ENCODE data around the gene DNA2. TPM values are rescaled to one million over a fixed set of nuclear protein-coding genes. Genes with fewer than 3 reads are reported as not detected.
A peak's percentile ranks its signal among the peaks of the same experiment; 100 is the strongest.
"Not testable (repeated sequence)": the region's sequence is repeated elsewhere in the genome, so short reads cannot be mapped to it uniquely, and the experiment has no call there.

DNA2 gene, protein sequence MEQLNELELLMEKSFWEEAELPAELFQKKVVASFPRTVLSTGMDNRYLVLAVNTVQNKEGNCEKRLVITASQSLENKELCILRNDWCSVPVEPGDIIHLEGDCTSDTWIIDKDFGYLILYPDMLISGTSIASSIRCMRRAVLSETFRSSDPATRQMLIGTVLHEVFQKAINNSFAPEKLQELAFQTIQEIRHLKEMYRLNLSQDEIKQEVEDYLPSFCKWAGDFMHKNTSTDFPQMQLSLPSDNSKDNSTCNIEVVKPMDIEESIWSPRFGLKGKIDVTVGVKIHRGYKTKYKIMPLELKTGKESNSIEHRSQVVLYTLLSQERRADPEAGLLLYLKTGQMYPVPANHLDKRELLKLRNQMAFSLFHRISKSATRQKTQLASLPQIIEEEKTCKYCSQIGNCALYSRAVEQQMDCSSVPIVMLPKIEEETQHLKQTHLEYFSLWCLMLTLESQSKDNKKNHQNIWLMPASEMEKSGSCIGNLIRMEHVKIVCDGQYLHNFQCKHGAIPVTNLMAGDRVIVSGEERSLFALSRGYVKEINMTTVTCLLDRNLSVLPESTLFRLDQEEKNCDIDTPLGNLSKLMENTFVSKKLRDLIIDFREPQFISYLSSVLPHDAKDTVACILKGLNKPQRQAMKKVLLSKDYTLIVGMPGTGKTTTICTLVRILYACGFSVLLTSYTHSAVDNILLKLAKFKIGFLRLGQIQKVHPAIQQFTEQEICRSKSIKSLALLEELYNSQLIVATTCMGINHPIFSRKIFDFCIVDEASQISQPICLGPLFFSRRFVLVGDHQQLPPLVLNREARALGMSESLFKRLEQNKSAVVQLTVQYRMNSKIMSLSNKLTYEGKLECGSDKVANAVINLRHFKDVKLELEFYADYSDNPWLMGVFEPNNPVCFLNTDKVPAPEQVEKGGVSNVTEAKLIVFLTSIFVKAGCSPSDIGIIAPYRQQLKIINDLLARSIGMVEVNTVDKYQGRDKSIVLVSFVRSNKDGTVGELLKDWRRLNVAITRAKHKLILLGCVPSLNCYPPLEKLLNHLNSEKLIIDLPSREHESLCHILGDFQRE
- total RNA-seq (2021; ENCODE audit: unreplicated experiment) (29.0 TPM), Bru-seq, nascent RNA (percentile 84 among the genes with signal in this experiment), BruChase-seq, experiment 1, labeled RNA remaining after a 2-hour chase (percentile 91 among the genes with signal in this experiment), BruChase-seq, experiment 2, labeled RNA remaining after a 6-hour chase (percentile 89 among the genes with signal in this experiment)
- 6.6 TPM for polyA plus RNA-seq (2012; ENCODE audit: insufficient read length)
- long read RNA-seq, partial matches to known transcripts, result 10 of 34 reads
- long read RNA-seq, other reads (novel, unspliced or antisense), result 24 of 34 reads

DNA sequence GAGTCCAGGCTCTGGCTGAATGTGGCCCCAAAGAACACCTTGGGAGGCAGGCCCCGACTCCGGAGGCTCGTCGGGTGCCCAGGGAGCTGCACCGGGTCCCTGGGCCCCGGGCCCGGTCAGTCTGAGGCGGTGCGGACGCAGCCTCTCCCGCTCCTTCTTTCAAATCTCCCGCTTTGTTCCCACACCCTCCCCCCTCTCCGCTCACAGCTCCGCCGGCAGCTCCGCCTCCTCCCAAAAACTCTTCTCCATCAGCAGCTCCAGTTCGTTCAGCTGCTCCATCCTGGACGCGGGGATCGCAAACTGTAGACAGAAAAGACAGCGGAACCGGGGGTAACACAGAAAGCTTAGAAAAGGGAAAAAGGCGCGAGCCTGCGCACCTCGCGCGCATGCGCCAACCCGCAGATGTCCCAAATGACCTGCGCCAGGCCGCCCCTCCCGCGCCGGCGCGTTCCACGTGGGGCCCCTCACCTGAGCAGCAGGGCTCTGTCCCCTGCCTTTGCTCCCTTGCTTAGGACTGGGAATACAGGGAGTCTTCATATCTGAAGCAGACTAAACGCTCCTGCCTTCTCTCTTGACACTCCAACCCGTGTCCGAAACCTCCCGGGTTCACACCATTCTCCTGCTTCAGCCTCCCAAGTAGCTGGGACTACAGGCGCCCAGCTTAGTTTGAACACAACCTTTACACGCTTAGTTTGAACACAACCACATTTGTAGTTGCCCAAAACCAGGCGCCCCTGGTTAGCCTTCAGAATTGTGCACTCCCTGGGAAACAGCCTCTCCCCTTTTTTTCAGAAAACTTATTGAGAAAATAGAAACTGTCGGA lies at the start of gene DNA2:
Gene DNA2, minus strand, starts transcription at position 388 of the 823 bp plus-strand sequence. Its CDS starts 109 bp downstream, at position 279.
- Histone ChIP-seq H3K27ac (ENCODE audit: low read length) (peak within 1 kb of the TSS; percentile 96), H3K4me1 (ENCODE audit: control insufficient read depth, insufficient read depth, low read length) (peaks cover 10% of the 10 kb centered on the region; the same call in 1 of the 2 replicates), H3K27me3 (ENCODE audit: control insufficient read depth, insufficient read depth, low read length) (no peaks in the 10 kb centered on the region), H3K4me3 (ENCODE audit: low read depth in 2 of 2, low read length in 2 of 2) (peak within 1 kb of the TSS; percentile 76 to 97), H3K36me3 (ENCODE audit: control insufficient read depth, insufficient read depth, low read length) (peaks cover 7% of the 10 kb centered on the region), H3K9me3 (ENCODE audit: control insufficient read depth, insufficient read depth, low read depth, low read length) (no peaks in the 10 kb centered on the region)
- TF ChIP-seq SIN3A (IDR thresholded peaks at IDR 0.05; ENCODE audit: borderline replicate concordance, insufficient read depth, low read depth, low read length) (peak; percentile 98), TCF7L2 (IDR thresholded peaks at IDR 0.05; ENCODE audit: low read depth, low read length) (0 out of 2 replicates have a peak, but pooled peaks have one; percentile 9), POLR2AphosphoS5 (IDR thresholded peaks at IDR 0.05; ENCODE audit: low read depth, low read length) (peak; percentile 89)
- TF ChIP-seq, protein P1, sequence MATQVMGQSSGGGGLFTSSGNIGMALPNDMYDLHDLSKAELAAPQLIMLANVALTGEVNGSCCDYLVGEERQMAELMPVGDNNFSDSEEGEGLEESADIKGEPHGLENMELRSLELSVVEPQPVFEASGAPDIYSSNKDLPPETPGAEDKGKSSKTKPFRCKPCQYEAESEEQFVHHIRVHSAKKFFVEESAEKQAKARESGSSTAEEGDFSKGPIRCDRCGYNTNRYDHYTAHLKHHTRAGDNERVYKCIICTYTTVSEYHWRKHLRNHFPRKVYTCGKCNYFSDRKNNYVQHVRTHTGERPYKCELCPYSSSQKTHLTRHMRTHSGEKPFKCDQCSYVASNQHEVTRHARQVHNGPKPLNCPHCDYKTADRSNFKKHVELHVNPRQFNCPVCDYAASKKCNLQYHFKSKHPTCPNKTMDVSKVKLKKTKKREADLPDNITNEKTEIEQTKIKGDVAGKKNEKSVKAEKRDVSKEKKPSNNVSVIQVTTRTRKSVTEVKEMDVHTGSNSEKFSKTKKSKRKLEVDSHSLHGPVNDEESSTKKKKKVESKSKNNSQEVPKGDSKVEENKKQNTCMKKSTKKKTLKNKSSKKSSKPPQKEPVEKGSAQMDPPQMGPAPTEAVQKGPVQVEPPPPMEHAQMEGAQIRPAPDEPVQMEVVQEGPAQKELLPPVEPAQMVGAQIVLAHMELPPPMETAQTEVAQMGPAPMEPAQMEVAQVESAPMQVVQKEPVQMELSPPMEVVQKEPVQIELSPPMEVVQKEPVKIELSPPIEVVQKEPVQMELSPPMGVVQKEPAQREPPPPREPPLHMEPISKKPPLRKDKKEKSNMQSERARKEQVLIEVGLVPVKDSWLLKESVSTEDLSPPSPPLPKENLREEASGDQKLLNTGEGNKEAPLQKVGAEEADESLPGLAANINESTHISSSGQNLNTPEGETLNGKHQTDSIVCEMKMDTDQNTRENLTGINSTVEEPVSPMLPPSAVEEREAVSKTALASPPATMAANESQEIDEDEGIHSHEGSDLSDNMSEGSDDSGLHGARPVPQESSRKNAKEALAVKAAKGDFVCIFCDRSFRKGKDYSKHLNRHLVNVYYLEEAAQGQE (IDR thresholded peaks at IDR 0.05; ENCODE audit: insufficient read depth in 1 of 2, low read depth in 2 of 2, low read length in 1 of 2), result no peak
- peak; percentile 68 for DNase-seq (ENCODE audit: low read depth, low spot score)
- ATAC-seq, result peak; percentile 94
- intact Hi-C loops (cut with micrococcal nuclease; ENCODE audit: unreplicated experiment) (no loop called here), in situ Hi-C loops (cut with HindIII; ENCODE audit: low pct_unique_long_range_greater_than_20kb, low sequenced_read_pairs) (no loop called here)
- ChIA-PET POLR2A (interaction anchor here (0.5 to 1.0 kb wide), 2 partner anchors 88 to 251 kb away, joined by 3 to 4 read pairs; partner anchors contain the start of gene TET1), CTCF (no interaction called here)
- BruUV-seq (replicated peaks), result no TSS peak

DNA sequence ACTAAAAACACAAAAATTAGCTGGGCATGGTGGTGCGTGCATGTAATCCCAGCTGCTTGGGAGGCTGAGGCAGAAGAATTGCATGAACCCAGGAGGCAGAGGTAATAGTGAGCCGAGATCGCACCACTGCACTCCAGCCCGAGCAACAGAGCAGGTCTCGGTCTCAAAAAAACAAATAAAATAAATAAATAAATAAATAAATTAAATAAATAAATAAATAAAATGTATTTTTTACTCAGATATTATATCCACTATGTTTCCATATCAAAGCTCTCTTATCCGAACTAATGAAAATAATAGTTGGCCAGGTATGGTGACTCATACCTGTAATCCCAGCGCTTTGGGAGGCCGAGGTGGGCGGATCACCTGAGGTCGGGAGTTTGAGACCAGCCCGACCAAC lies 46.8 kb upstream of the DNA2 start:
- H3K4me1 ChIP-seq (ENCODE audit: control insufficient read depth, insufficient read depth, low read length); intact Hi-C loops (cut with micrococcal nuclease; ENCODE audit: unreplicated experiment); POLR2A ChIA-PET; H3K27me3 ChIP-seq (ENCODE audit: control insufficient read depth, insufficient read depth, low read length); CTCF ChIA-PET; H3K27ac ChIP-seq (ENCODE audit: low read length); BruUV-seq (replicated peaks); H3K9me3 ChIP-seq (ENCODE audit: control insufficient read depth, insufficient read depth, low read depth, low read length); ATAC-seq; H3K36me3 ChIP-seq (ENCODE audit: control insufficient read depth, insufficient read depth, low read length); in situ Hi-C loops (cut with HindIII; ENCODE audit: low pct_unique_long_range_greater_than_20kb, low sequenced_read_pairs); H3K4me3 ChIP-seq (ENCODE audit: low read depth in 2 of 2, low read length in 2 of 2); DNase-seq (ENCODE audit: low read depth, low spot score): not testable (repeated sequence)
